H4 (cell line): Measurements from ENCODE around the gene RAP1GAP. TPM values are rescaled to one million over a fixed set of nuclear protein-coding genes. Genes with fewer than 3 reads are reported as not detected.

ENCODE experiments used
- DNase-seq: peaks from one replicate; pipeline ENCODE4 v3.0.0-alpha.2; 2015; ENCODE audit warnings: low spot score
- total RNA-seq: library from RNA; depleted of rRNA; stranded (reverse); fragments of >200 nt; shearing (Covaris generic); gene quantifications from 2 replicates; pipeline ENCODE4 v1.2.3, GENCODE V29; 2014; rRNA removed

RAP1GAP gene
- total RNA-seq, result 2.0 and 2.3 TPM in 2 replicates

DNA sequence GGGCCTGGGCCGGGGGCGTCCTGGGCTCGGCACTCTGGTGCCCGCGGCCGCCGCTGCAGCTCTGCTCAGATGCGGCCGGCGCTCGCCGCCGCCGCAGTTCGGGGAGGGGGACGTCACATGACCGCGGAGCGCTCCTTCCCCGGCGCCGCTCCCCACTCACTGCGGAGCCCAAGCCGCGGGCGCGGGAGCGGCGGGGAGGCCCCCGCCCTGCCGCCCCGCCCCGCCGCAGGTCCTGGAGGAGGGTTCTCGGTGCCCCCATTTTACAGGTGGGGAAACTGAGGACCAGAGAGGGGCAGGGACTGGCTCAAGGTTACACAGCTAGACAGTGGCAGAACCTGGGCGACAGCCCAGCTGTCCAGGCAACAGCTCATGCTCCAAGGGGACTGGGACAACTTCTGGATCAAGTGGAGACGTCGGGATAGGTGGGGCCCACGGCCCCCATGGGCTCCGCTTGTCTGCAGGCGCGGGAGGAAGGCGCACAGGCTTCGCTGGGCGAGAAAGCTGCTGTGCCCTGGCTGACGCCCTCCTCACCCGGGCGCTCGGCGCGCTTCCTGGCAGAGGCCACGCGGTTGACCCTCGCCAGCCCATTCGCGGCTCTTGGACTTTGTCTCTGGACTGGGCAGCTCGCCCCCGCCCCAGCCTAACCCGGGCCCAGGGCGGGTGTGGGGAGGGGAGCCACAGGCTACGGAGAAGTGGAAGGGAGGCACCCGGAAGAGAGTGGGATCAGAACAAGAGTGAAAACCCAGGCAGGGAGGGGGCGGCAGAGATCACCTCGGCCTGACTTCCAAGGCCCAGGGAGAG is at the start of gene RAP1GAP:
TSS of gene RAP1GAP (minus strand) at position 100 of the 801 bp plus-strand sequence. CDS start 49,325 bp downstream, outside the sequence.
- no peak for DNase-seq

GRCh38 chr1:21716169-21716568 is 47.0 kb upstream of the RAP1GAP start:
- DNase-seq, result no peak

DNA sequence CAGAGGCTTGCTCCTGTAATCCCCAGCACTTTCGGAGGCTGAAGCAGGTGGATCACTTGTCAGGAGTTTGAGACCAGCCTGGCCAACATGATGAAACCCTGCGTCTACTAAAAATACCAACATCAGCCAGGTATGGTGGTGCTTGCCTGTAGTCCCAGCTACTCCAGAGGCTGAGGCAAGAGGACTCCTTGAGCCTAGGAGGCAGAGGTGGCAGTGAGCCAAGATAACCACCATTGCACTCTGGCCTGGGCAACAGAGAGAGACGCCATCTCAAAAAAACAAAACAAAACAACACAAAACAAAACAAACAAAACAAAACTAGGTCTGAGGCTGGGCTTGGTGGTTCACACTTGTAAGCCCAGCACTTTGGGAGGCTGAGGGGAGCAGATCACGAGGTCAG is 38.7 kb upstream of the RAP1GAP start:
- DNase-seq, result no peak

- no peak for DNase-seq
Observed at GRCh38 chr1:21707086-21707840, 38.1 kb upstream of the RAP1GAP start.

- peak; percentile 19 for DNase-seq
Observed at GRCh38 chr1:21706151-21706835, 37.1 kb upstream of the RAP1GAP start.

- DNase-seq, result no peak
Observed at GRCh38 chr1:21705303-21705980, 36.3 kb upstream of the RAP1GAP start.

DNA sequence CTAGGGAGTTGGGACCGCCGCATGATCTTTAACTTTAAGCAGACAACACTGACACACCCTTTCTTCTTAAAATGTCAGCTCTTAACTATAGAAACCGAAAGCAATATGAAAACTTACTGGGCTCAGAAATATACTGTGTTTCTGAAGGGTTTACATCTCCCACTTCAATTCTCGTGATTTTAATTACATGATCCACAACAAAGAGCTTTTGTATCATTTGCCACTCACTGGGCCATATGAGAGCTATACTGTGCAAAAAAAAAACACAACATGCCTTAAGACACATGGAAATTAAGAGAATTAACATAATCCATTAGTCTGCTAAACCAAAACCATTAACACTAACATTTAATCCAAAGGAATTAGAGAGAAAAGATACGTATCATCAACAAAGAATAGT is 35.0 kb upstream of the RAP1GAP start:
- no peak for DNase-seq

DNA sequence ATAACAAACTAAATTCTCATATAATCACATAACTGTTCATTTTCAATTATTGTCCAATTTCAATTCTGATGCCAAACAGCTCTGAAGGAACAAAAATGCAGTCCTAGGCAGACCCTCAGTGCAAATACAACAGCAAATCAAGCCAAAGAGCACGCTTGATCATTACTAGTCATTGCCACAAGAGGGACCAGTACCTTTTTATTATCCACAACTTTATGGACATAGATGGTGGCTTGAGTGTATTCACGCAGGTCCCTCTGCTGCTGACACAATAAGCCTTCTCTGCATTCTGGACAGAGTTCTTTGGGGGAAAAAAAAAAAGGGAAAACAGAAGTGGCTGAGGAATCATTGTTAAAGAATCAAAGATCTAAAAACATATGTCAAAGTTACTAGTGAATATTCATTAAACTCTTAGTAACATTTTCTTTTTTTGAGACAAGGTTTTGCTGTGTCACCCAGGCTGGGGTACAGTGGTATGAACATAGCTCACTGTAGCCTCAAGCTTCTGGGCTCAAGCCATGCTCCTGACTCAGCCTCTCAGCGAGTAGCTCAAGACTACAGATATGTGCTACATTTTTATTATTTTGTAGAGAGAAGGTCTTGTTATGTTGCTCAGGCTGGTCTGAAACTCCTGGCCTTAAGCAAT is 34.3 kb upstream of the RAP1GAP start:
- peak; percentile 65 for DNase-seq

DNA sequence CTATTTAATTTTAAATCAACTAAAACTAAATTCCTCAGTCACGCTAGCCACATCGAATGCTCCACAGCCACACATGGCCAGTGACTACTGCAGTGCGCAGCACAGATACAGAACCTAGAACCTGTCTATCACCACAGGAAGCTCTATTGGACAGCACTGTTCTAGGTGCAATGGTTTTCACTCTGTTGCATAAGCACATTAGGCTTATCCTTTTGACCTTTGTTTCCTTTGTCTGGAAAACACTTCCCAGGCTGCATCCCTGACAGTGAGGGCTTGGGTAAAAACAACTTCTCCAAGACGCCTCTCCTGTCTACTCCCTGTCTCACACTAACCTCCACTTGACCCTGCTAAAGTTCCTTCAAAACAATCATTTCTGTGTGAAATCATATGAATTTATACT is 33.6 kb upstream of the RAP1GAP start:
- DNase-seq, result no peak

DNA sequence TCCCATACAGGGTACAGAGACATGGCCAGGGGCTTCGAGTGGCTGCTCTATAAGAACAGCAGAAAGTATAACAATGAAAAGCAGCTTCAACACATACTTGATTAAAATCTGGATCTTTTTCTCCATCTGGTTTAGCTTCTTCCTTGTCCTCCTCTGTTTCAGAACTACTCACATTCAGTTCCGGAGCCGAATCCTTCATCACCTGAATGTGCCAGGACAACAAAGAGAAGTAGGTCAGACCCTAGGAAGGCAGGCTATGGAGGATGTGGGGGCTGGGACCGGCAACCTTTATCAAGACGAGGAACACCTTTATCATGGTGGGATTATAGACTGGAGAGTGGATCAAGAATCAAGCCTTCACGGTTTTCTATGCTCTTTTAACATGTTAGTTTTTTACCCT is 32.2 kb upstream of the RAP1GAP start:
- no peak for DNase-seq

DNA sequence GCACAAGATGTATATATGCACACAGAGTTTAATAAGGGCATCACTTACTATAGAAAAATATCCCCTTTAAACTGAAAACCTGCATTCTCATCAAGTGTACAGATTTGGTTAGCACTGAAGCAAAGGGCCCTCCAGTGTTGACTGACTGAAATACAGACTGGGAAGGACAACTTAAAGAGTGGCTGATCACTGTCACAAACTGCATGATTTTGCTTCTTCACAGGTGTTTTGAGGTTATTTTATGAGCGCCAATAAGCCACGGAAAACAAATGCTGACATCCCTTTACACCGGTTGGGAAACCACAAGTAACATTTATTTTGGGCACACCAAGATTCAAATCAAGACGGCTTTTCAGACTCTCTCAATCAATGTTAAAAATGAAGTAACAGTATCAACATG is 30.9 kb upstream of the RAP1GAP start:
- no peak for DNase-seq

DNA sequence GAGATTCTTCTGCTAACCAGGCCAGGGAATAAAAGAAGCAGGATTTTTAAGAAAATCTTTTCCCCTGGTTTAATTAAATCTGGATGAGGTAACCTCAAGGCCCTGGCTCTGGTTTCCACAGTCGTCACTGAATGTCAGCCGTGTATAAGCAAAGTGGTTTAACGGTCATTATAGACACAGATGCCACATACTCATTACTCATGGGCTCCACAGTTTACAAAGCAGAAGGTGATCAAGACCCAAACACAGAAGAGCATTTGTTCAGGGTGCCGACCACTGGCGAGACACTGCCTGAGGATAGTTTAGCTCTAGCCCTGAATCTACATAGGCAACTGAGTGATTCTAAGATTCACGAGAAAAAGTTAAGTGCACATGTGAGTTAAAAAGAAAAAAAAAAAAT is 27.8 kb upstream of the RAP1GAP start:
- peak; percentile 89 for DNase-seq

GRCh38 chr1:21693732-21694131 is 24.6 kb upstream of the RAP1GAP start:
- DNase-seq, result no peak

- DNase-seq, result no peak
Observed at GRCh38 chr1:21691739-21692138, 22.6 kb upstream of the RAP1GAP start.

DNA sequence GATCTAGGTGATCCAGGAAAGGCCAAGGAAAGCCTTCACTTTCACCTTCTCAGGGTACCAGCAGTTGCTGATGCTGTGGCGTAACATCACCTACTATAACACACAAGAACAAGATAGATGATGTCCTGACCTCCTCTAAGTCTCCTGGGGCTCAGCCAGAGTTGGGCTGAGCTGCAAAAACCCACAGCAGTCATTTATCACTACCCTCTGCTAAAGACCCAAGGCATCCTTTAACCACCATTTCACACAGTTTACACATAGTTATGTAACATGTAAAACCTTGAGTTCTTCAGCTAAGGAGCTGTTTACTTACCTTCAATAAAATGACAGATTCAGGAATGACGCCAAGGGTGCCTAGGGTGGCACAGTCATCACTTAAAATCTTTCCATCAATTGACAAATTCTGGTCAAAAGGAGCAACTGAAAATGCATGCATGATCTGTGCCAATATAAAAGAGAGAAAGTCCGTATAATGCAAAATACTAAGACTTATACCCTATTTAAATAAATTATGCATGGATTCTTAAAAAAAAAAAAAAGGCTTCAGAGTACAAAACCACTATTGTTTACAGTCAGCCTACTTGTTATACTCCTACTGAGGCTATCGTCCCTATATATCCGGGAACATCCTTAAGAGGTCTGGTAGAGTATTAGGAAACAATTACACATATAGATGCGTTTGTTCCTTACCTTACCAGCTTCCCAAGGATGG is 20.7 kb upstream of the RAP1GAP start:
- no peak for DNase-seq

GRCh38 chr1:21687081-21687529 is 17.9 kb upstream of the RAP1GAP start:
- DNase-seq, result no peak

- no peak for DNase-seq
Observed at GRCh38 chr1:21685946-21686678, 17.0 kb upstream of the RAP1GAP start.

DNA sequence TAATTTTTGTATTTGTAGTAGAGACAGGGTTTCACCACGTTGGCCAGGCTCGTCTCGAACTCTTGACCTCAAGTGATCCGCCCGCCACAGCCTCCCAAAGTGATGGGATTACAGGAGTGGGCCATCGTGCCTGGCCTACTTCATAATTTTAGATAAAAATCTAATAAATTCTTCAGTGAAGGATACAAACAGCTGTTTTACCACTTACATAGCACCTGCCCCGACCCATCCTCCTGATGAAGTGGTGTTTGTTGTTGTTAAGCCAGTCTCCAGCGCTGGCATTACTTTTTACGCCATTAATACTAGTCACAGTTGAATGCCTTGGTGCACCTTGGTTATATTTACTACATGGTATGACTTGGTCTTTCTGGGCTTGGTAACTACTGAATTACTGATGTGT is 12.3 kb upstream of the RAP1GAP start:
- no peak for DNase-seq

DNA sequence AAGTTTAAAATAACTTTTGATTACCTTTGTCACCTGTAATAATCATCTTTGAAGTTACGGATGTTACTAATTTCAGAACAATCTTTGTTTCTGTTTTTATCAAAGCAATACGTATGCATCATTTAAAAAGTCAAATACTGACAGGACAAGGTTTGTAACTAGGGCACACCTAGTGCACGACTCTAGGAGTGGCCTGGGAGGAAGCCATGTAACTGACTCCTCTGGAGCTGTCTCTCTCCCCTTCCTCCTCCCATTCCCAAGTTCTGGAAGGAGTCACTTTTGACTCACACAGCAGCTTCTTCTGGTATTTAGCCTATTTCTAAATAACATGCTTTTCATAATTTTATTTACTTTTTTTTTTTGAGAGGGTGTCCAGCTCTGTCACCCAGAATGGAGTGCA is 11.8 kb upstream of the RAP1GAP start:
- no peak for DNase-seq

GRCh38 chr1:21680381-21680780 is 11.2 kb upstream of the RAP1GAP start:
- no peak for DNase-seq
